ENCODE results near the gene EID3.
"Not testable (repeated sequence)": the region's sequence is repeated elsewhere in the genome, so short reads cannot be mapped to it uniquely, and the experiment has no call there.

Gene EID3

DNA sequence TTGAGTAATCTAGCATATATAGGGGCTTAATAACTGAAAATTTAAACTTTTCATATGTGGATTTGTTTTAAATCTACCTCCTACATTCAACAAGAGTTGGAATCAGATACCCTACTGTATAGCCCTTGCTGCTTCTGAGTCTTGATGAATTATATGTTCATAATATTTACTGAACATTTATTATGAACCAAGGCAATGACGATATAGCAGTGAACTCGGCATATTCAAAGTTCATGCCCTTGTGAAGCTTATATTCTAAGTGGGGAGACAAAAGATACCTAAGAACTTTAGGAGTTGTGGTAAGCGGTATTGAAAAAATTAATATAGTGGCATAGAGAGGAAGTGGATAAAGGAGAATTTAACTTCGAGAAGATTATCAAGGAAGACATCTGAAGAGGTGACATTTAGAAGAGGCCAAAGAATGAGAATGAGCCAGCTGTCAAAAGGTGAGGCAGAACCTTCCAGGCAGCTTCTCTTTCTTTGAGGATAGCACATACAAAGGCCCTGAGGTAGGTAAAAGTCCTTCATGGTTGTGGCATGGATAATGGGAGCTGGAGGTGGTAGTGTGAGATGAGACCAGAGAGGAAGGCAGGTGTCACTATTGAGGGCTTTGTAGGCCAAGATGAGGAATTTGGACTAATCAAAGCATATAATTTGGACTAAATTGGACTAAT lies 10.2 kb downstream of the EID3 start:
- DNase-seq = no peak

DNA sequence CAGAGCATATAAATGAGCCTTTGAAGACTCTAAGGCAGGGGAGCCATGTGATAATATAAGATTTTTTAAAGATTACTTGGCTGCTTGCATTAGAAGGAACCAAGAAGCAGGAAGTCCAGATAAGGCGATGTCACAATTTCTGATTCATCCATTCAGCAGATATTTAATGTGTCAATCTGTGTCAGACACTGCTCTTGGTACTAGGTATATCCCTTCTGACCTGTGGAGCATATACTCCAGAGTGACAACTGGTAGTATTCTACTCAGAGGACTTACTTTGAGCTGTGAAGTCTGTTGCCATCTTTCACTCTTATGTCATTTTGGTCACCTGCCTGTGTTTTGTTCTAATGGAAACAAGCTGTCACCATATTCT lies 10.7 kb downstream of the EID3 start:
- DNase-seq = no peak

DNA sequence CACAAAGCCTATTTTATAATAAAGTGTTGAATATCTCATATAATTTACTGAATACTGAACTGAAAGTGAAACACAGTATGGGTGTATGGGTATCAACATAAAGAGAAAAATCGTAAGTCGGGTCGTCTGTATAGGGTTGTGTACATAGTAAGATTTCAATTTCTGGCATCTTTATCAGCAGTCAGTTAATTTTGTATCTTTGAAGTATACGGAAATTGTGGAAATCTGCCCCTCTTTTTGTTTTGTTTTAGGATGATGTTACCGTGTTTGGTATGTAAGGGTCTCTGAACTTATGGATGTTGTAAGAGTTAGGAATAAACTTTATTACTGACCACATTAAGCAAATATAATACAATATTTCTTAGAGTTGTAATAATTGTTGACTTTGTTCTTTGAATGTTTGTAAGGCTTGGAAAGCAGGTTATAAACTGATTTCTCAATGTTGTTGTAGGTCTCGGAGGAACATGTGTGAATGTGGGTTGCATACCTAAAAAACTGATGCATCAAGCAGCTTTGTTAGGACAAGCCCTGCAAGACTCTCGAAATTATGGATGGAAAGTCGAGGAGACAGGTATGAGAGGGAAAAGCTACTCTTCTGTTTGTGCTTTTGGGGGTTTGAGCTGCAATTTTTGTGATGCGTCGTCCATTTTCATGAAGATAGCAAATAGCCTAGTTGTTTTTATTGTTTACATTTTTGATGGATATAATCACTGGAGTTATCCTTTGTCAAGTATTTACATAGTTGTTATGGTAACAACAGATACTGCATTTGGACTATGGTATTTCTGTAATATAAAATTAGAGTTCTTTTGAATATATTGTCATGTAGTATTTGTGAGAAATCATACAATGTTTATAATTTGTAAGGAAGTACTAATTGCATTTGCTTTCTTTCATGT lies 12.0 kb downstream of the EID3 start:
- DNase-seq = no peak

DNA sequence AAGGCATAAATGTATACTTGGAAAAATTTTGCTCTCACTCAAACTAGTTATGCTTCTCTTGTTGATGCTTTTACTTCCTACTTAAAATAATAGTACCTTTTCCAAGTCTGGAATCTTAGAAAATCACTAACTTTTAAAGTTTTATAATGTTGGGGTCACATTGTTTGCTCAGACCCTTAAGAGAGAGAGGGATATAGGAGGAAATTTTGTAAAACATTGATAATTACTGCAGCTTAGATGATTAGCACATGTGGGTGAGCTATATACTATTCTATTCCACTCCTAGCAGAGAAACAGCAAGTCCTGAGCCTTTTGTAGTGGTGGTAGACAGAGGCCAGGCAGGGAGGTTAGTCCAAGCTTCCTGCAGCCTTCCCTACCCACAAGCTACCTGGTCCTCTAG lies 13.4 kb downstream of the EID3 start:
- no peak for DNase-seq

DNA sequence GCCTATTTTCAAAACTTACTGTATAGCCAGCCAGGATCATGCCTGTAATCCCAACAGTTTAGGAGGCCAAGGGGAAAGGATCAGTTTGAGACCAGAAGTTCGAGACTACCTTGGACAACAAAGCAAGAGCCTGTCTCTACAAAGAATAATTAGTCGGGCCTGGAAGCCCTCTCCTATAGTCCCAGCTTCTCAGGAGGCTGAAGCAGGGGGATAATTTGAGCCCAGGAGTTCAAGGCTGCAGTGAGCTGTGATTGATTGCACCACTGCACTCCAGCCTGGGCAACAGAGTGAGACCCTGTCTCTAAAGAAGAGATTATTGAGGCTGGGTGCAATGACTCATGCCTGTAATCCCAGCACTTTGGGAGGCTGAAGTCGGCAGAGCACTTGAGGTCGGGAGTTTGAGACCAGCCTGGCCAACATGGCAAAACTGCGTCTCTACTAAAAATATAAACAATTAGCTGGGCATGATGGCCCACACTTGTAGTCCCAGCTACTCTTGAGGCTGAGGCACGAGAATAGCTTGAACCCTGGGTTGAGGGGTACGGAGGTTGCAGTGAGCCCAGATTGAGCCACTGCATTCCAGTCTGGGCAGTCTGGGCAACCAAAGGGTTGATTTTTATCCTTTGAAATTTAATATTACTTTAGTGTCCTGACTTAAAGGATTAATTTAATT lies 14.1 kb downstream of the EID3 start:
- DNase-seq = no peak

DNA sequence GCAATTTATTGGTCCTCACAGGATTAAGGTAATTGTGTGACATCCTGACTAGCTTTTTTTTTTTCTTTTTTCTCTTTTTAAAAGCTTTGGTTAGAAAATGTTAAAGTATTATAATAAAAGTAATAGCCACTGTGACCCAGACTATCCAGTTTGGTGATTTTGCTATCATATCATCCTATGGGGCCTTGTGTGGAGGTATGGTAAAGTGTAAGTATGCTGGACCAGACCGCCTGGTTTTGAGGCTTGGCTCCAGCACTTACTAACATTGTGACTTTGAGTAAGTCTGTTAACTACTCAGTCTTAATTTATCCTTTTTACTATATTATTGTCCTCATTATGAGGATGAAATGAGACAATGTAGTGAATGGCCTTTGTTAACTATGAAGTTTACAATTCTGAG lies 15.5 kb downstream of the EID3 start:
- DNase-seq = no peak

DNA sequence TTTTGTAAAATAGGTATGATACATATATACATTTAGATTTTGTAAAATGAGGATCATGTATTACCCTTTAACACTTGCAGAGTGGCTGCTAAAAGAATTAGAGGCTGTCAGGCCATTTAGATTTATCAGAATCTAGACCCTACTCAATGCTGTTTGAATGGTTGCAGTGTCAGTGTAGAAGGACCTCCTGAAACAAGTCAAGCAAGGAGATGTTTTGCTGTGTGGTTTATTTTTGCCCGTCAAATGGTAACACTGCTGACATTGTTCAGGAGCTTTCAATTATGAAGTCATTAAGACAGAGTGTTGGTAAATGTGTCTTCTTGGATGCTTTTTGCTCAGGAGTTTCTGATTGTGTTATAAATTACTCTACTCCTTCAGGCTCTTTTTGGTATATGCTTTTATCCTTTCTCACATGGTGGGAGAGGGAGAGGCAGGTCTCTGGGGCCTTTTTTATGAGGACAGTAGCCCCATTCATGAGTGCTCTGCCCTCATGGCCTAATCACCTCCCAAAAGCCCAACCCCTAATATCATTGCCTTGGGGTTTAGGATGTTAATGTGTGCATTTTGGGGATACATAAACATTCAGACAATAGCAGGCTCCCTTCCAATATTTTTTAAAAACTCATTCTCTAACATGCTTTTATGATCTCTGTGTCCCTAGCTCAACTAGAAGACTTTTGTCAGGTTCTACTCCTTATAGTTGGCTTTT lies 16.5 kb downstream of the EID3 start:
- DNase-seq = no peak

DNA sequence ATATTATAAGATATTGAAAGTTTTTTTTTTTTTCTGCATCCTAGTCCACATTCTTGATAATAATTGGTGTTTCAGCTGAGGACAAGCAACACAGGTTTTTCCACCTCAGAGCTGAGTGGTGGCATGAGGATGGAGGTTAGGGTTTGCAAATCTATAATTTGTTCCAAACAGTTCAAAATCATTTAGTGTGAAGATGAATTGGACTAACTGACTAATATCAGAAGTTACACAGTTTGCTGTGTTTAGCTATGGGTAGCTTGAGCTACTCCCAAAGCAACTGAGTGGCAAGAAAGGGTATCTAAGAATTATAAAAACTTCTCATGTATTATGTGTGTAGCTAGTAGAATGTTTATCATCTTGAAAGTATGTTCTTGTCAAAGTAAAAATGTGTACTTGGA lies 17.1 kb downstream of the EID3 start:
- DNase-seq = no peak

DNA sequence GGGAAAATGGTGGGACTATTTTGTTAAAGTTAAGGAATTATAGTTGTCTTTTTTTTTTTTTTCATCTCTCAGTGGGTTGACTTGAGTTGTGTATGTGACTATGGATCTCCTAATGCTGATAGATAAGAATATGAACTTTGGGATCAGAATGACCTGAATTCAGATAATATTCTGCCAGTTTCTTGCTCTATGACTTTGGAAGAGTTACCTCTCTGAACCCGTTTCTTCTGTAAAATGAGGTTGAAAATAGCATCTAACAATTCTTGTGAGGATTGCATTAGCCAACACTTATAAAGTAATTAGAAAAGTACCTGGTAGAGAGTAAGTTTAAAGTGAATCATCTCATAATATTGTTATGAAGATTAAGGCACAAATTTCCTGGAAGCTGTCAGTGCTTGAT lies 18.4 kb downstream of the EID3 start:
- DNase-seq = no peak

DNA sequence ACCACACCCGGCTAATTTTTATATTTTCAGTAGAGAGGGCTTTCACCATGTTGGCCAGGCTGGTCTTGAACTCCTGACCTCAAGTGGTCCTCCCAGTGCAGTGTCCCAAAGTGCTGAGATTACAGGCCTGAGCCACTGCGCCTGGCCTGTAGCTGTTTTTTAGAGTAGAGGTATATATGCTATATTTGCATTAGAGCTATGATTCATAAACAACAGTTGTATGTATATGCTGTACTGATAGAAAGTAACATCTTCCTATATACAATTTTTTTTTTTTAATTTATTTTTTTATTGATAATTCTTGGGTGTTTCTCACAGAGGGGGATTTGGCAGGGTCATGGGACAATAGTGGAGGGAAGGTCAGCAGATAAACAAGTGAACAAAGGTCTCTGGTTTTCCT lies 19.0 kb downstream of the EID3 start:
- DNase-seq = not testable (repeated sequence)

DNA sequence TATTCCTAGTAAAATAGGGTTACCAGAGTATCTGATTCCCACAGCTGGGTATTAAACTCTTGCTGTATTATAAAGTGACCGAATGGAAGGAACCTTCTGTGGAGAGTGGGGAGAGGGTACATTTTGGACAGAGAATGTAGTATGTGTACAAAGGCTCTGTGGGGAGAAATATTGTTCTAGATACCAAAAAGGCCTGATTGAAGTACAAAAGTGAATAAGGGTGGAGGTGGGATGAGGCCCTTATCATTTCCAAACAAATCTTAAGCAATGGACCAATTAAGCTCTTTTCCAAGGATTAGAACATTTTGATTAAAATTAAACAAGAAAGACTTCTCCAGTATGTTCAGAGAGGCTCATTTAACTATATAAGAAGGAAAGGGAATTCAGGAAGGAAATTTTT lies 20.4 kb downstream of the EID3 start:
- DNase-seq = no peak

DNA sequence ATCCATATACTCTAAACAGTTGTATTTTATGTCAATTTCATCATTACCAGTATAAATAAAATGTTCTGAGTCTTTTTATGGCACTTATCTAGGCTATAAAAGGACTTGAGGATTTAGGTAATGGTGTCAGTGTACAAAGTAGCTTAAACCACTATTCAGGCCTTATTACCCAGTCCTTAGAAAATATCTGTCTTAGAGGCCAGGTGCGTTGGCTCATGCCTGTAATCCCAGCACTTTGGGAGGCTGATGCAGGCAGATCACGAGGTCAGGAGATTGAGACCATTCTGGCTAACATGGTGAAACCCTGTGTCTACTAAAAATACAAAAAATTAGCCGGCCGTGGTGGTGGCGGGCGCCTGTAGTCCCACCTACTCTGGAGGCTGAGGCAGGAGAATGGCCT lies 24.7 kb downstream of the EID3 start:
- not testable (repeated sequence) for DNase-seq

DNA sequence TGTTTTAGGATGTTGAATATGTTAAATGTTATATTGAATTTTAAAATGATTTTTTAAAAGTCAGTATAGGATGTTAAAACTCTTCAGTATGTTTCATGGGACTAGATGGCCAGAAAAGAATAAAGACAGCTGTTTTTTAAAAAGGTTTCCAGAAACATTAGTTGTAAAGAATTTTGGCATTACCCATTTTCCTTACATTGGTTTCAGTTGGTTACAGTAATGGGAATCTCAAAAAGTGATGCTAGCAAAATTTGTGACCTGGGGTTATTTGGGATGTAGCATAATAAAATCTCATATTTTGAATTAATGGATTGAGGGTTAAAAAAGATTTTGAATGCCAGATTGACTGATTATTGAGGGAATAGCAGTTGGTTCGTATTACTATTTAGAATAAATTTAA lies 25.3 kb downstream of the EID3 start:
- DNase-seq = no peak

DNA sequence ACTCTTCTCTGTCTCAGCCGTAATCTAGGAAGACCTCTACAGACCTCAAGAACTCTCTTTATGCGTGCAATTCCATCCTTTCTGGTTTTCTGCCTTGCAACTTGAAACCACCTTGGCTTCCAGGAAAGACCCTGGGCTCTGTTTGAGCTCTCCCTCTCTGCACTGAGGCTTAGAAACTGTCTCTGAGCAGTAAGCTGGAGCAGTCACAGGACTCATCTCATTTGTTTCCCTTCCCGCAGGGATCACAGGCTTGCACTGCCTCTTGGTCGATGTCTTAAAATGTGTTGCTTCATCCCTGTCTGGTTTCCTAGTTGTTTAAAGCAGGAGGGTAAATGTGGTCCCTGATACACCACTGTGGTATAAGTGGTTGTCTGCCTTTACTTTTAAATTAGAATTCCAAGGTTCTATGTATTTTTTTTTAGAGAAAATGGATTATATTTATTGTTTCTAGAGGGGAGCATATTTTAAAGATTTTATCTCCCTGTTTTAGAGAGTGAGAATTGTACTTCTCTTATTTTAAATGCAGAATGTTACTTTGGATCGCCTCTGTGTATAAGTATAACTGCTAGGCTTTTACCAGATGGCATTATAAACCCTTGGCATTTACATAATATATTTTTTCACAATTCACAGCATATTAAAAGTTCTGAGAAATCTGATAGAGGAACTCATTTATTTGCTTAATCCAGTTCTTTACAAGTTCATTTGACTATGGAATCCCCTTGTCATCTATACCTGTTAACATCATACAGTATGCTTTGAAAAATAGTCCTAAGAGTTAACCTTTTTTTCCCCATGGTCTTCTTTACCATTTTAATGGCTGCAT lies 26.4 kb downstream of the EID3 start:
- no peak for DNase-seq

DNA sequence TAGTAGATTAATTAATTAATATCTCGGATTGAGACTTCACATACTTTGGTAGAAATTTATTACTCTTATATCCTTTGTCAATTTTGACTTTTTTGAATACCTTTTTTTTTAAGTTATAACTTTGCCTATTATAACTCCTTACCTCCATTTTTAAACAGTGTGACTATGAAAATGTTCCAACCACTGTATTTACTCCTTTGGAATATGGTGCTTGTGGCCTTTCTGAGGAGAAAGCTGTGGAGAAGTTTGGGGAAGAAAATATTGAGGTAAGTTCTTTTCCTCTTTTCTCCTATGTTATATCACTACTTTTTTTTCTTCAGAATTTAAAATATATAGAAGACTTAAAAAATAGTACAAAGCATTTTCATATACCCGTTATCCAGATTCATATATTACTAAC lies 27.8 kb downstream of the EID3 start:
- no peak for DNase-seq

DNA sequence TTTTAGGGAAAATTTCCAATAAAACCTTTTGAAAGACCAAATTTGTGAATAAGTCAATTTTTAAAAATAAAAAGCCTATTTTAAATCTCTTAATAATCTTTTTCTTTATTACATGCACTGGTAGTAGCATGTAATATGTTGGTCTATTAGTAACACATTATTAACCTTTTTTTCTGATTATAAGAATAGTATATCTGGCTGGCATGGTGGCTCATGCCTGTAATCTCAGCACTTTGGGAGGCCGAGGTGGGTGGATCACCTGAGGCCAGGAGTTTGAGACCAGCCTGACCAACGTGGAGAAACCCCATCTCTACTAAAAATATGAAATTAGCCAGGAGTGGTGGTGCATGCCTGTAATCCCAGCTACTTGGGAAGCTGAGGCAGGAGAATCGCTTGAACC lies 28.7 kb downstream of the EID3 start:
- DNase-seq = not testable (repeated sequence)

DNA sequence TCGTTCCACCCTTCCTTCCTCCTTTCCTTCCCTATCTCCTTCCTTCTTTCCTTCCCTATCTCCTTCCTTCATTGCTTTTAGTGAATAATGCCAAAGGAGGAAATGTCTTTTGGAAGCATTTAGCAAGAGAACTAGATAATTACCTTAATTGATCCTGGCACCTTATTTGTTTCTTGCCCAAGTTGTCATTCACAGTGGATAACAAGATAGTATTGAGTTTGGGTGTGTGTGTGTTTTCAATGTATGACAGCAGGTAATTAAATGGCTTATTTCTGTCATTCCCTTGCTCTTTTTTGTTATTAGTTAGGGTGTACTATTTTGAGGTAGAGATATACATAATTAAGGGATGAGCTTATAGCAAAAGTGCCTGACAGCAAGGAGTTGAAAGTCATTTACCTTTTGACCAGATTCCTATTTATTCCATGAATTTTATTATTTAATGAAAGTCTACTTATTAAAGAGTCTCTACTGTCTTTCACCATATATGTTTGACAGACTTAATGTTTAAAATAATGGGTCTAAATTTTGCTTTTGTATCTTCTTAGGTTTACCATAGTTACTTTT lies 30.2 kb downstream of the EID3 start:
- DNase-seq = no peak

DNA sequence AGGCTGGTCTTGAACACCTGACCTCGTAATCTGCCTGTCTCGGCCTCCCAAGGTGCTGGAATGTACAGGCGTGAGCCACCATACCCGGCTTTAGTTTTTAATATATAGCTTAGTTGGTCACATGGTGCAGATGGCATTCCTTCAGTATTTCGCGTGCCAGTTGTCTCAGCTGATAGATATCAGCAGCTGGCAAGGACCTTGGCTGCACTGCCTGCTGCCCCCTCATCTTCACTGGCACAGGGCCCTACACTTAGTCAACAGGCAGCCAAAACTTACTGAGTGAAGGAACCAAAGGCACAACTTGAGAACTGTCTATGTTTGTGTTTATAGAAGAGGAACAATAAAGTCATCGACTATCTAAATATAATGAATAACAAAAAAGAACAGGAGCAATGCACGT lies 31.0 kb downstream of the EID3 start:
- DNase-seq = no peak

DNA sequence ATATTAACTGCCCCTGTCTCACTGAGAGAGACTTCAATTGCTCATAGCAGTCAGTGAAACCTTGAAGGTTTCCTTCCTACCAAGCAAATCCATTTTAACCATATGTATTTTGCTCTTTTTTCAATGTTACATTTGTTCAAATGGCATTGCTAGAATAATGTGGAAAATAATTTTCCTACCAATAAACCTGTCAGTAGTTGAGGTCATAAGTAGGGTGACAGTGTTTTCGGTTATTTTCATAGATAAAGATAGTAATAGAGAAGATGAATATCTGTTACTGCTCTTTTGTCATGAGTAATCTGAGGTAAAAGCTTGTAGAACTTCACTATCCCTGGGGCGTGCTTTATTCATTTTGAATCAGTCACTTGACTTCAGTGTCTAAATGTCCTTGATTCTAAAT lies 32.6 kb downstream of the EID3 start:
- no peak for DNase-seq

DNA sequence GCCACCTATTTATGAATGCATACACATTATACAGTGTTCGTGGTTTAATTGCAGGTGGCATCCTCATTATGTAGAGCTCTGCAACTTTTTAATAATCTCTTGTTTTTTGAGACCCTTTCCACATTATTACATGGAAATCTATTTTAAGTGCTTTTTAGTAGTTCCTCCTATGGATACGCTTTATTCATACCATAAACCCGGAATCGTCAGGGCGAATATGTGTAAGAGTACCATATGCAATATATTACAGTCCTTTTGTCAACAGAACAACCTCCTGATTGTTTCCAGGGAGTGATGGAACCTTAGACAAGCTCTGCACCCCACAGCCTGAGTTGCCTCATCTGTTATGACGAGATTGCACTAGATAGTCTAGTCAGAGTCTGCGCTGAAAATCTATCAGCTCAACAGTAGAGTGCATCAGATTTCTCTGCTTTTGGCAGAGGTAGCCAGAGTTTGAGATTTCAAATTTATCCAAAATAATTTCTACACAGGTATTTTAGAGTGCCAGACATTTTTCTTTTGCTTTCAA lies 33.6 kb downstream of the EID3 start:
- no peak for DNase-seq

DNA sequence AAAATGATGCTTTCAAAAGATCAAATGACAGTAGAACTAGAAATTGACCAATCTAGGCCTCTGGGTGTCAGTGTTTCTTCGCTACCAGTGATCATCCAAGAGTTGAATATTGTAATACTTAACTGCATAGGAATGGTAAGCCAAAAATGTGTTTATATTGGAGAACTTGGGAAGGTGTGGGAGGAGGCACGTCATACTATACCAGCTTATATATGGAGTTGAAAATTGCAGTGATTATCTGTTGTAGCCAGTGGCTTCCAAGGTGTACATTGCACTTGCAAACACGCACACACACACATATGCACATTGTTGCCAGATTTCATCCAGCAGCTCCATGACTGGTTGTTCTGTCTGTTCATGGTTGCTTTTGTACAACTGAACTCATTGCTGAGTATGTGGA lies 36.1 kb downstream of the EID3 start:
- no peak for DNase-seq

DNA sequence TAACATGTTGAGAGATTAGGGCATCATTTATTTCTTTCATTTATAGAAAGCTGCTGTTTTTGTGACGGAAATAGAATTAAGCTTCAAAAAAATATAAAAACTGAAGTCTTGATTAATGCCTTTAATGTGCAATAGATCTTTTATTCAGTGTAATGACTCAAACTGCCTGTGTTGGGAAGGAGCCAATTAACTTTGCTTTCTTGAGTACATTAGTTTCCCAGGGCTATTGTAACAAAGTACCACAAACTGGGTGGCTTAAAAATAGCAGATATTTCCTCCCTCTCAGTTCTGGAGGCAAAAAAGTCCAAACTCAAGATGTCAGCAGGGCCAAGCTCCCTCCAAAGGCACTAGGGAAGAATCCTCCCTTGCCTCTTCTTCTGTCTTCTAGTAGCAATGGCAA lies 36.6 kb downstream of the EID3 start:
- DNase-seq = no peak
